Kidney (tissue), 22 donors: ENCODE results near the gene GIMAP5. TPM values are rescaled to one million over a fixed set of nuclear protein-coding genes. Genes with fewer than 3 reads are reported as not detected.

Experiments
- DNase-seq, 5 donors: peaks; one replicate each; pipeline ENCODE4 v3.0.0-alpha.2; 2013 to 2020
- FAIRE-seq: peaks from 2 replicates; lab custom pipeline; 2012; peaks lifted over from hg19 to GRCh38; lab: Jason Lieb, UNC
- H3K27ac ChIP-seq, 2 donors: one replicate each; pipeline ENCODE4 v1.7.0; 2013; ENCODE audit warnings: low read depth in 2 of 2, low read length in 2 of 2, inconsistent platforms in 1 of 2
- H3K27me3 ChIP-seq: one replicate; pipeline ENCODE4 v1.7.1; 2013; ENCODE audit warnings: low read length, inconsistent platforms; ENCODE audit not compliant: control insufficient read depth, insufficient read depth
- H3K36me3 ChIP-seq, 3 donors: one replicate each; pipeline versions ENCODE4 v1.7.0 to v1.7.1; 2013; ENCODE audit warnings: low read length in 3 of 3, control low read depth in 1 of 3, inconsistent platforms in 1 of 3; ENCODE audit not compliant: insufficient read depth in 3 of 3, control insufficient read depth in 2 of 3
- H3K4me1 ChIP-seq, 3 donors: one replicate each; pipeline versions ENCODE4 v1.7.0 to v1.7.1; 2013; ENCODE audit warnings: low read length in 3 of 3, inconsistent platforms in 1 of 3, low read depth in 1 of 3; ENCODE audit not compliant: control insufficient read depth in 2 of 3, insufficient read depth in 2 of 3
- H3K4me3 ChIP-seq, 3 donors: one replicate each; pipeline versions ENCODE4 v1.7.0 to v1.8.1; 2013; ENCODE audit warnings: low read length in 3 of 3, control low read depth in 1 of 3, inconsistent platforms in 1 of 3
- H3K9ac ChIP-seq, 3 donors: one replicate each; pipeline versions ENCODE4 v1.7.0 to v1.7.1; 2013; ENCODE audit warnings: low read length in 3 of 3, control low read depth in 1 of 3, inconsistent platforms in 1 of 3
- H3K9me3 ChIP-seq, 3 donors: one replicate each; pipeline versions ENCODE4 v1.7.0 to v1.7.1; 2013; ENCODE audit warnings: low read length in 3 of 3, control low read depth in 1 of 3, inconsistent platforms in 1 of 3; ENCODE audit not compliant: control insufficient read depth in 2 of 3, insufficient read depth in 1 of 3
- CTCF ChIP-seq: IDR thresholded peaks from 3 replicates; pipeline ENCODE4 v1.5.1; 2012; ENCODE audit warnings: mild to moderate bottlenecking, moderate library complexity, borderline replicate concordance; ENCODE audit not compliant: insufficient read depth; ENCODE audit errors: extremely low read depth
- intact Hi-C: fragments of 100-400 bp; cut with DNase I; formaldehyde crosslinking; loops from one replicate; pipeline ENCODE4 v1.11.1; 2022
- long read RNA-seq, 10 donors: library from polyadenylated mRNA in 1 of 10; unstranded in 1 of 10; transcript quantifications; one replicate each; pipeline ENCODE4 v2.0.0 and lab custom pipeline, GENCODE V29; 2021 to 2026
- polyA plus RNA-seq: library from polyadenylated mRNA; stranded (reverse); fragments of 350-450 nt; fragmentation: Illumina TruSeq; extraction: RNeasy Lipid Tissue Mini Kit (QIAGEN cat#74804); gene quantifications from one replicate; pipeline ENCODE4 v1.2.3, GENCODE V29; 2014; ENCODE audit warnings: low read depth, low replicate concordance; ENCODE audit not compliant: insufficient read depth
- total RNA-seq: library from RNA; stranded (reverse); fragmentation: NEBNext Ultra II Directional; extraction: Animal tissue kit (Norgen Biotek cat#: 25700); gene quantifications from one replicate; pipeline ENCODE4 v1.2.1, GENCODE V29; 2021
- donor health status: control.
- donor health status: control.
- donor health status: control.
- donor health status: control.
- donor health status: control.
- donor health status: DM: yes; HTN: yes; CAD: no.
- donor health status: Normal renal cell carcinoma (clear cell type).

GIMAP5 gene
- total RNA-seq (30.0 TPM), polyA plus RNA-seq (21.2 TPM)
- long read RNA-seq, donor 1, partial matches to known transcripts, result 64 of 98 reads
- long read RNA-seq, donor 1, other reads (novel, unspliced or antisense), result 30 of 98 reads
- long read RNA-seq, donor 2, transcript GIMAP5-201 (3 exons, 2,291 nt), result major isoform, 6 of 6 reads
- long read RNA-seq, donor 2, partial matches to known transcripts, result 0 of 6 reads
- long read RNA-seq, donor 2, other reads (novel, unspliced or antisense), result 0 of 6 reads
- long read RNA-seq, donor 3, transcript GIMAP5-201 (3 exons, 2,291 nt), result major isoform, 6 of 6 reads
- long read RNA-seq, donor 3, partial matches to known transcripts, result 0 of 6 reads
- long read RNA-seq, donor 3, other reads (novel, unspliced or antisense), result 0 of 6 reads
- long read RNA-seq, donor 4, partial matches to known transcripts, result 0 of 1 reads
- long read RNA-seq, donor 4, other reads (novel, unspliced or antisense), result 0 of 1 reads
- long read RNA-seq, donor 5, result 0 reads
- long read RNA-seq, donor 6, partial matches to known transcripts, result 0 of 3 reads
- long read RNA-seq, donor 6, other reads (novel, unspliced or antisense), result 0 of 3 reads
- long read RNA-seq, donor 7, transcript GIMAP5-201 (3 exons, 2,291 nt), result major isoform, 29 of 29 reads
- long read RNA-seq, donor 7, partial matches to known transcripts, result 0 of 29 reads
- long read RNA-seq, donor 7, other reads (novel, unspliced or antisense), result 0 of 29 reads
- long read RNA-seq, donor 8, partial matches to known transcripts, result 0 of 1 reads
- long read RNA-seq, donor 8, other reads (novel, unspliced or antisense), result 0 of 1 reads
- long read RNA-seq, donor 9, partial matches to known transcripts, result 0 of 2 reads
- long read RNA-seq, donor 9, other reads (novel, unspliced or antisense), result 0 of 2 reads
- long read RNA-seq, donor 10, full-length matches to known transcripts, result 3 of 3 reads
- long read RNA-seq, donor 10, partial matches to known transcripts, result 0 of 3 reads
- long read RNA-seq, donor 10, other reads (novel, unspliced or antisense), result 0 of 3 reads

- H3K9ac ChIP-seq, result peak within 1 kb of the TSS in 2 of 3 donors; percentile 17 to 78
- H3K27me3 ChIP-seq, result no peaks in the 10 kb centered on the region
- peak within 1 kb of the TSS; percentile 31 to 85 (median 67) for H3K4me3 ChIP-seq
- no peak for TF ChIP-seq CTCF
- intact Hi-C loops, result no loop called here
- DNase-seq (peak in 1 of 5 donors; percentile 72), FAIRE-seq (no peak)
- no peaks in the 10 kb centered on the region for H3K9me3 ChIP-seq
- H3K4me1 ChIP-seq, result peaks cover 0 to 2% (median 0%) of the 10 kb centered on the region in 3 donors
- peak within 1 kb of the TSS; percentile 83 to 86 for H3K27ac ChIP-seq
- H3K36me3 ChIP-seq, result peaks cover 0 to 2% (median 0%) of the 10 kb centered on the region in 3 donors
These were observed at the start of gene GIMAP5 for GRCh38 chr7:150737265-150738055. Gene GIMAP5, plus strand, starts transcription at chr7:150737418. Its CDS starts 3,467 bp downstream, at chr7:150740885.

GRCh38 chr7:150688630-150689029 lies 48.6 kb upstream of the GIMAP5 start:
- DNase-seq (no peak), FAIRE-seq (no peak)
- no peak for TF ChIP-seq CTCF
- Histone ChIP-seq H3K27ac (no peak overlapping the region), H3K27me3 (no peaks in the 10 kb centered on the region), H3K9me3 (peaks cover 0 to 3% (median 0%) of the 10 kb centered on the region in 3 donors), H3K4me3 (no peak overlapping the region), H3K36me3 (no peaks in the 10 kb centered on the region), H3K9ac (no peak overlapping the region), H3K4me1 (peaks cover 0 to 5% (median 0%) of the 10 kb centered on the region in 3 donors)
- intact Hi-C loops, result no loop called here

GRCh38 chr7:150695654-150696053 lies 41.6 kb upstream of the GIMAP5 start:
- intact Hi-C loops, result no loop called here
- DNase-seq, result no peak
- no peaks in the 10 kb centered on the region for H3K27me3 ChIP-seq
- H3K36me3 ChIP-seq, result no peaks in the 10 kb centered on the region
- H3K9me3 ChIP-seq, result peaks cover 0 to 3% (median 0%) of the 10 kb centered on the region in 3 donors
- TF ChIP-seq CTCF, result no peak
- H3K27ac ChIP-seq, result no peak overlapping the region
- no peak for FAIRE-seq
- H3K4me1 ChIP-seq, result no peaks in the 10 kb centered on the region
- no peak overlapping the region for H3K4me3 ChIP-seq
- H3K9ac ChIP-seq, result no peak overlapping the region
